Coronary artery (tissue), 2 donors: Measurements from ENCODE around the gene SREBF1.

ENCODE experiments used
- DNase-seq: peaks from one replicate; pipeline ENCODE4 v3.0.0-alpha.2; 2017; ENCODE audit warnings: low spot score
- H3K27ac ChIP-seq, 2 donors: fragments of 200-600 bp; sonication (generic); one replicate each; pipeline ENCODE4 v1.5.1; 2016 to 2019
- H3K4me3 ChIP-seq: fragments of 200-600 bp; sonication (generic); 2 replicates; pipeline ENCODE4 v1.5.1; 2016; ENCODE audit warnings: mild to moderate bottlenecking, moderate library complexity
- CTCF ChIP-seq: fragments of 200-600 bp; sonication (generic); IDR thresholded peaks from one replicate; pipeline ENCODE4 v1.5.1; 2019; ENCODE audit warnings: antibody characterized with exemption

The SREBF1 gene

DNA sequence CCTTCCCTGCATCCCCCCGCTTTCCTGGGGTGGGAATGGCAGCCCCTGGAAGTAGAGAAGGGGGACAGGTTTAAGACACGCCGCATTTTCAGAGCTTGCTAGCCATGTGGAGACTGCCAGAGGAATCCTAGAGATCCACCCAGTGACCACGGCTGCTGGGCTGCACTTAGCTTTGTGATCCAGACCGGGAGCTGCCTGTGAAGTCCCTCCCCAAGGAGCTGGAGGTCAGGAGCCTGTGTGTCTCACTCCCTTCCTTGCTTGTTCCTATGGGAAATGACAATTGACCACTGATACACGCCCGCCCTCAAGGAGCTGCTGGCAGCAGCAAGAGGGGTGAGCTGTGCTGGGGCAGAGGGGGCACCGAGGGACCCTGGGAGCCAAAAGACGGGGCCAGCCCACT is 73.7 kb downstream of the SREBF1 start:
- Histone ChIP-seq H3K27ac (no peak overlapping the region), H3K4me3 (no peak overlapping the region)
- TF ChIP-seq CTCF = no peak
- DNase-seq = no peak

- no peak for DNase-seq
- Histone ChIP-seq H3K27ac (no peak overlapping the region), H3K4me3 (no peak overlapping the region)
- TF ChIP-seq CTCF = no peak
Measured at GRCh38 chr17:17762744-17763105, 74.1 kb downstream of the SREBF1 start.
